Ovary (tissue), 3 donors: ENCODE data around the gene SERPINH1.

Experiments used
- POLR2A ChIP-seq: fragments of 450-650 bp; IDR thresholded peaks from one replicate; pipeline ENCODE4 v1.6.1; 2017; ENCODE audit warnings: antibody characterized with exemption, mild to moderate bottlenecking, moderate library complexity
- TF ChIP-seq, protein P1 (sequence below), 3 donors: fragments of 450-650 bp in 2 of 3; fragments of 200-600 bp in 1 of 3; IDR thresholded peaks; one replicate each; pipeline versions ENCODE4 v1.5.1 to v1.8.0; 2016 to 2022; ENCODE audit warnings: antibody characterized with exemption in 3 of 3, mild to moderate bottlenecking in 1 of 3
- donor health status: DM: no; HTN: no; CAD: no.

DNA sequence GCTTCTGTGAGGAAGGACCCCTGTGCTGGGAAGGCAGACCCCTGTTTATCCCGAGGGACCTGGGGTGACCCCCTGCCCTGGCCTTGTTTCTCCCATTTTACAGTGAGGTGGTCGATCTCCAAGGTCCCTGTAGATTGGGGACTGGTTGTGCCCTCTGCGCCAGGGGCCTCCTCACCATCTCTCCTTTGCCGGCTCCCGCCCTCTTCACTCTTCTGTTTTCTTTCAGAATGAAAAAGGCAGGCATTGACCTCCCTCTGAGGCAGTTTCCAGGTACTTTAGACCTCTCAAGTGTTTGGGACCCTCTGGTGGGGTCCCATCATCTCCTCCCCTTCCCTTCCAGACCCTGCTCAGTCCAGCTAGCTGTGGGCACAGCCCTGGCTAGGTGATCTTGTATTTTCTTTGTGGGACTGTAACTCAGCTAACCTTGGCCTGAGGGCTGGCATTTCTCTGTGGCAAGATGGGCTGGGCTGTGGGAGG lies 1.5 kb downstream of the SERPINH1 start:
- TF ChIP-seq, protein P1, sequence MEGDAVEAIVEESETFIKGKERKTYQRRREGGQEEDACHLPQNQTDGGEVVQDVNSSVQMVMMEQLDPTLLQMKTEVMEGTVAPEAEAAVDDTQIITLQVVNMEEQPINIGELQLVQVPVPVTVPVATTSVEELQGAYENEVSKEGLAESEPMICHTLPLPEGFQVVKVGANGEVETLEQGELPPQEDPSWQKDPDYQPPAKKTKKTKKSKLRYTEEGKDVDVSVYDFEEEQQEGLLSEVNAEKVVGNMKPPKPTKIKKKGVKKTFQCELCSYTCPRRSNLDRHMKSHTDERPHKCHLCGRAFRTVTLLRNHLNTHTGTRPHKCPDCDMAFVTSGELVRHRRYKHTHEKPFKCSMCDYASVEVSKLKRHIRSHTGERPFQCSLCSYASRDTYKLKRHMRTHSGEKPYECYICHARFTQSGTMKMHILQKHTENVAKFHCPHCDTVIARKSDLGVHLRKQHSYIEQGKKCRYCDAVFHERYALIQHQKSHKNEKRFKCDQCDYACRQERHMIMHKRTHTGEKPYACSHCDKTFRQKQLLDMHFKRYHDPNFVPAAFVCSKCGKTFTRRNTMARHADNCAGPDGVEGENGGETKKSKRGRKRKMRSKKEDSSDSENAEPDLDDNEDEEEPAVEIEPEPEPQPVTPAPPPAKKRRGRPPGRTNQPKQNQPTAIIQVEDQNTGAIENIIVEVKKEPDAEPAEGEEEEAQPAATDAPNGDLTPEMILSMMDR (IDR thresholded peaks at IDR 0.05) = no peak
- no peak for TF ChIP-seq POLR2A
